GM23338 (cell line): ENCODE measurements around the gene SLC50A1.

Experiments
- CTCF ChIP-seq, 2 experiments: fragments of 200-600 bp in 1 of 2; sonication (generic) in 1 of 2; conservative IDR thresholded peaks; 2 replicates each; pipeline versions ENCODE4 v1.5.1 to v1.6.1; 2016 to 2017; ENCODE audit warnings: antibody characterized with exemption in 2 of 2, low read depth in 2 of 2, mild to moderate bottlenecking in 2 of 2, moderate library complexity in 1 of 2
- POLR2AphosphoS5 ChIP-seq: IDR thresholded peaks from 2 replicates; pipeline ENCODE4 v1.6.1; 2016; ENCODE audit warnings: antibody characterized with exemption, low read depth

GRCh38 chr1:155092641-155093040, 43.0 kb upstream of the SLC50A1 start:
- TF ChIP-seq CTCF (conservative IDR thresholded peaks at IDR 0.05; ENCODE audit: low read depth in 2 of 2) (no peak), POLR2AphosphoS5 (no peak)
